Right ventricle myocardium superior (tissue), 1 donor: ENCODE measurements around the gene LRP10. TPM values are rescaled to one million over a fixed set of nuclear protein-coding genes. Genes with fewer than 3 reads are reported as not detected.
"Not testable (repeated sequence)": the region's sequence is repeated elsewhere in the genome, so short reads cannot be mapped to it uniquely, and the experiment has no call there.

Experiments used
- ATAC-seq: fragments of 200-7000 bp; cut with Tn5 transposase; one replicate; pipeline ENCODE4 v1.9.1; 2020; ENCODE audit warnings: mild to moderate bottlenecking; ENCODE audit not compliant: poor library complexity
- DNase-seq: peaks from one replicate; pipeline ENCODE4 v3.0.0-alpha.2; 2020
- intact Hi-C: fragments of 100-400 bp; cut with DNase I; formaldehyde crosslinking; loops from one replicate; pipeline ENCODE4 v1.11.2; 2022
- total RNA-seq: library from RNA; stranded (reverse); fragmentation: NEBNext Ultra II Directional; extraction: Animal tissue kit (Norgen Biotek cat#: 25700); gene quantifications from one replicate; pipeline ENCODE4 v1.2.1, GENCODE V29; 2021
- donor health status: DM: no; HTN: yes; CAD: no; lungs with severe emphysema.

LRP10 gene
- total RNA-seq, 1 donor from 2014 or later: 50.8 TPM

GRCh38 chr14:22900081-22900799 is 28.7 kb downstream of the LRP10 start:
- ATAC-seq: peak; percentile 56
- intact Hi-C loops: no loop called here
- no peak for DNase-seq

GRCh38 chr14:22901799-22902198 is 30.3 kb downstream of the LRP10 start:
- no peak for DNase-seq
- intact Hi-C loops: no loop called here
- no peak for ATAC-seq

DNA sequence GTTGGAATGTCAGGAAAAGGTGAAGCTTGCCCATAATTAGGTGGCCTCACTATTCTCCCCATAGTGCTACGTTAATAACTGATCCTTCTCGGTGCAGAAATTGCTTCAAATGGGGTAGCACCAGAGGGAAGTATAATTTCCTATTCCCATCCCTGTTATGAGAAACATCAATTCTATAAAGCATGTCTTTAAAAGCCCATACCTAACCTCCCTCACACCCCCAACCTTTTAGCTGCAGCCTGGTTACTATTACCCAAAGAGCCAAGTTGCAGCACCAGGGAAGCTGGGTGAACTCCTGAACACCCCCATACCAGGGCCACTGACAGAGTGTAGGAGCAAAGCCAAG is 32.2 kb downstream of the LRP10 start:
- ATAC-seq (no peak), DNase-seq (no peak)
- intact Hi-C loops: no loop called here

DNA sequence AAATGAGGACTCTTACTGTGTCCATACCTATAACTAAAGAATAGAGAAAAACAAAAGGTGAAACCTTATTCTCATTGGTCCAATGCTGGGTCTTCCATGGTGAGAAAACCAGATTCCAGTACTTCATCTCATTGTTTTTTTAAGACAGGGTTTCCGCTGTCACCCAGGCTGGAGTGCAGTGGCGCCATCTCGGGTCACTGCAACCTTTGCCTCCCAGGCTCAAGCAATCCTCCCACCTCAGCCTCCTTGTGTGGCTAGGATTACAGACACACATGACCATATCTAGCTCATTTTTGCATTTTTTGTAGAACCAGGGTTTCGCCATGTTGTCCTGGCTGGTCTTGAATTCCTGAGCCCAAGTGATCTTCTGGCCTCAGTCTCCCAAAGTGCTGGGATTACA is 34.1 kb downstream of the LRP10 start:
- intact Hi-C loops: no loop called here

DNA sequence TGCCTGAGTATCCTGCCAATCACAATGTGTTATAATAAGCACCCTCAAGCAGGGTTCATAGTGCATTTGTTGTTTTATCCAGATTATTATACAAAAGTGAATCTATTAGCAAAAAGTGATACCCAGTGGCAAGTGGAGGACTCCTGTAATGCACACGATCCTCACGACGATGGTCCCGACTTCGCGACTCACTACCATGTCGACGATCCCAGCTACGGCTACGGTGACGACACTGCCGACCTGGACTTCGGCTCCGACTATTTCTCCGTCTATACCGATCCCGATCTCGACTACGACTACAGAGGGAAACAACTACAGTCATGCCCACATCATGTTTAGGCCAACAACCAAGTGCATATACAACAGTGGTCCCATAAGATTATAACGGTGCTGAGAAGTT is 34.5 kb downstream of the LRP10 start:
- intact Hi-C loops: no loop called here
- ATAC-seq: no peak

More for the DNA sequence above, 34.1 kb downstream of the LRP10 start:
- ATAC-seq (no peak), DNase-seq (no peak)

GRCh38 chr14:22907429-22907828 is 35.9 kb downstream of the LRP10 start:
- intact Hi-C loops: no loop called here
- DNase-seq (no peak), ATAC-seq (no peak)

More for the DNA sequence above, 34.5 kb downstream of the LRP10 start:
- no peak for DNase-seq

- intact Hi-C loops: no loop called here
- no peak for ATAC-seq
- no peak for DNase-seq
Measured at GRCh38 chr14:22908601-22909000, 37.1 kb downstream of the LRP10 start.

- no peak for ATAC-seq
- intact Hi-C loops: no loop called here
Measured at GRCh38 chr14:22910916-22911315, 39.4 kb downstream of the LRP10 start.

GRCh38 chr14:22914836-22915235 is 43.3 kb downstream of the LRP10 start:
- ATAC-seq, DNase-seq, intact Hi-C loops: not testable (repeated sequence)

More at GRCh38 chr14:22910916-22911315, 39.4 kb downstream of the LRP10 start:
- DNase-seq: no peak

DNA sequence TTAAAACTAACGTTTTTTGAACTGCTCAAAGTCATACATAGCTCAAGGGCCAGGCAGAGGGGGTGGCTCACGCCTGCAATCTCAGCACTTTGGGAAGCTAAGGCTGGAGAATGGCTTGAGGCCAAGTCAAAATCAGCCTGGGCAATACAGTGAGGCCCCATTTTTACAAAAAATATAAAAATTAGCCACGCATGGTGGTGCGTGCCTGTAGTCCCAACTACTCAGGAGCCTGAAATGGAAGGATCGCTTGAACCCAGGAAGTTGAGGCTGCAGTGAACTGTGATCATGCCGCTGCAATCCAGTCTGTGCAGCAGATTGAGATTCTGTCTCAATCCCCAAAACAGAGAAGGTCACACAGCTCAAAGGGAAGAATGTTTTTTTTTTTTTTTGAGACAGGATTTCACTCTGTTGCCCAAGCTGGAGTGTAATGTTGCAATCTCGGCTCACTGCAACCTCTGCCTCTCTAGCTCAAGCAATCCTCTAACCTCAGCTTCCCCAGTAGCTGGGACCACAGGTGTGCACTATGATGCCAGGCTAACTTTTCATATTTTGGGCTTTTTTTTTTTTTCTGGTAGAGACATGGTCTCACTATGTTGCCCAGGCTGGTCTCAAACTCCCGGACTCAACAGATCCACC is 44.5 kb downstream of the LRP10 start:
- intact Hi-C loops: no loop called here
- ATAC-seq: no peak
- DNase-seq: no peak

DNA sequence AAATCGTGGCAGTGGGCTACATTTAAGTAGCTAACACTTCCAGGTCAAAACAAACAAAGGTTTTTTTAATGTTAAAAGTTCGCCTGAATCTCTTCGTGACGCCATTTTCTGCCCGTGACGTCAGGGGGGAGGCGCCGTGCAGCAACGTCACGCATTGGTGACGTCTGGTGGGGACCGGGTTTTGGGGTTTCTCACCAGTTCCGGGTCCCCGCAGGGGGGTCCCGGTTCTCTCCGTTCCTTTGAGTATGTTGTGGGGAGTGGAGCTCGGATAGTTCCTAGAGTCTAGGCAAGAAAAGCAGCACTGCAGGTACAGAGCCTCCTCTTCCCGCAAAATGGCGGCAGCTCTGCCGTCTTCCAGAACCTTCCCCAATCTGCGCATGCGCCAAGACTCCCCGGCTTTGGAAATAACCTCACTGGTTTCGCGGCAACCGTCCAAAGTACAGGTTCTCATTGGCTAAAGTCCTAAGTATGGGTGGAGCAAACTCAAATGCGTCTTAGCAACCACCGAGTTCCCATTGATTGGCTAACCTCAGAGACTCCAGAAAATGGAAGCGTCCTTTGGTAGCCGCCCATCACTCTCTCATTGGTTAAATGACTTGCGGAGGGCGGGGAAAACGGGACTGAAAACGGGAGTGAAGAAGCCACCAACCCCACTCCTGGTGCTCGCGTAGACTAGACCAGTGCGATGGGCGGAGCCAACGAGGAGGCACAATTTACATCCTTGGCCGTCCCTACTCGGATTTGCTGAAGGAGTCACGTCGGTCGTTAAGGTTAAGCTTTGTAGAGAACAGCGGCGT is 47.5 kb downstream of the LRP10 start, which contains the start of gene RBM23:
Gene RBM23 (minus strand): TSS at position 346 of the 797 bp plus-strand sequence.
- DNase-seq (peak; percentile 100), ATAC-seq (peak; percentile 90)
- intact Hi-C loops: no loop called here

DNA sequence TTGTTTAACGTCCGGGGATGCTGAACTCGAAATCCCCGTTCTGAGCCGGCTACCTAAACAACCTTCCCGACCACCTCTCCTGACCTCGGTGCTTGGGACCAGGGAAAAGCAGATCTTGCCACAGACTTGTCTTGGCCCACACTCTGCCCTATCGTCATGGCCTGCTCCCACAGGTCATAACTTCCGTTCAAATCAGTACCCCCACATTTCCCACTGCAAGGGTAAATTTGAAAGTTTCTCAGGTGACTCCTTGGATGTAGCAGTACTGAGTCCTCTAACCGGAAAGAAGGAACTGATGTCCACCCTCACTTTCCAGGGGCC is 48.0 kb downstream of the LRP10 start:
- intact Hi-C loops: no loop called here

DNA sequence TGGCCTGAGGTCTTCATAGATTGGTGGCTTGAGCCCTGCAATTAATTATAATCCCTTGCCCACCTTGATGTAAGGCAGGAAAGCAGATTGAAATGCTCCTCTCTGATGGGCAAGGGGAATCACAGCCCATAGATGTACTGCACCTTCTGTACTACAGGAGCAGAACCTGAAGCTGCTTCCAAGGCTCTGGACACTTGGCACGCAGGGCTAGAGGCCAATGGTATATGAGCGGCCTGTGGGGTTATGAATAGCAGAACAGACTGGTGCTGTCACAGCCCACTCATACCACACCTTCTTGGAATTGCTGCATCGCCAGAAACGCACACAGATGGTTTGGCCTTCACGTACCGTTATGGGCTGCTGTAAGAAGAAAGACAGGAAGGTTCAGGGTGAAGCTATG is 49.2 kb downstream of the LRP10 start:
- intact Hi-C loops: no loop called here
- DNase-seq (peak; percentile 65), ATAC-seq (peak; percentile 35)

More for the DNA sequence above, 48.0 kb downstream of the LRP10 start:
- DNase-seq (no peak), ATAC-seq (no peak)

DNA sequence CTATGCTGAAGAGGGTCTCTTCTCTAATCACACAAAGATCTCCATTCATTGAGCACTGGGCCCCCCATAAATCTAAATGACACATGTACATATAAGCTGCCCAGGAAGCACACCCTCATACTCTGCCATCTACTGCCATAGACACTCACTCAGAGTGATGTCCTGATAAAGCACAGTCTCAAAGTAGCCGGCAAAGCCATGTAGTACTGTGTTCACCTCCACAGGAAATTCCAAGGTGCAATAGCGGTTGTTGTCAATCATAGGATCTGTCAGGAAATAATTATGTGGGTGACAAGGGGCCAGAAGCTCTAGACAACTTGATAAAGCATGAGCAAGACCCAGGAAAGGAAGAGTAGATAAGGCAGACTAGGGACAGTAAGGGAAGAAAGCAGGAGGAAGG is 50.8 kb downstream of the LRP10 start:
- intact Hi-C loops: no loop called here
- ATAC-seq (no peak), DNase-seq (no peak)

DNA sequence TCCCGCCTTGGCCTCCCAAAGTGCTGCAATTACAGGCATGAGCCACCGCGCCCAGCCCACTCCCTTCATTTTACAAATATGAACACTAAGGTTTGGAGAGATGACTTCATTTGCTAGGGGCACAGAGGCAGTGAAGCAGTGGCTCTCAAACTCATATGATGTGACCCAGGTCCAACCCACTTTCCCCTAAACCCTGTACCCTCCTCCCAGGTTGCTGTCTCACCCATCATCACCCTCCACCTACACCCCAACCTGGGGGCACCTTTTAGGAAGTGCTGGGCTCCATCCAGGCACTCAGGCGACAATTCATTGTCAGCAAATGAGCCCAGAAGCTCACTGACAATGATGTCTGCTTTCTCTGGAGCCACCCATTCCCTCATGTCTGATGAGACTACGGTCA is 52.2 kb downstream of the LRP10 start:
- ATAC-seq (no peak), DNase-seq (no peak)
- intact Hi-C loops: no loop called here

DNA sequence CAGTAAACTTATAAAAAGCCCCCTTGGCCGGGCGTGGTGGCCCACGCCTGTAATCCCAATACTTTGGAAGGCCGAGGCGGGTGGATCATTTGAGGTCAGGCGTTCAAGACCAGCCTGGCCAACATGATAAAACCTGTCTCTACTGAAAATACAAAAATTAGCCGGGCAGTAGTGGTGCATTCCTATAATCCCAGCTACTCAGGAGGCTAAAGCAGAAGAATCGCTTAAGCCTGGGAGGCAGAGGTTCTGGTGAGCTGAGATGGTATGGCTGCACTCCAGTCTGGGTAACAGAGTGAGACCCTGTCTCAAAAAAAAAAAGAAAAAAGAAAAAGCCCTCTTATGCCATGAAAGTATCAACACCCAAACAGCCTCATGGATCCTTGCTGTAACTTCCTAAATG is 54.0 kb downstream of the LRP10 start:
- ATAC-seq (no peak), DNase-seq (no peak)
- intact Hi-C loops: no loop called here

- intact Hi-C loops: no loop called here
- ATAC-seq: no peak
Measured at GRCh38 chr14:22926316-22926715, 54.8 kb downstream of the LRP10 start.

GRCh38 chr14:22928237-22929103 is 56.9 kb downstream of the LRP10 start:
- intact Hi-C loops: no loop called here
- ATAC-seq (no peak), DNase-seq (no peak)

More at GRCh38 chr14:22926316-22926715, 54.8 kb downstream of the LRP10 start:
- DNase-seq: no peak
